NCI-H2081 (cell line): Measurements from ENCODE around the gene CPNE1.

Experiments used
- DNase-seq, 2 experiments: peaks; one replicate each; lab custom pipeline; 2025; lab: John Stamatoyannopoulos, UW

CPNE1 gene

GRCh38 chr20:35653893-35654292, 10.8 kb downstream of the CPNE1 start:
- DNase-seq = no peak

GRCh38 chr20:35653430-35653734, 11.3 kb downstream of the CPNE1 start:
- no peak for DNase-seq

GRCh38 chr20:35652641-35653429, 11.9 kb downstream of the CPNE1 start:
- DNase-seq = no peak

- no peak for DNase-seq
These were observed 12.7 kb downstream of the CPNE1 start for GRCh38 chr20:35651958-35652357.

GRCh38 chr20:35650632-35651031, 14.1 kb downstream of the CPNE1 start:
- DNase-seq = no peak

- no peak for DNase-seq
These were observed 15.9 kb downstream of the CPNE1 start for GRCh38 chr20:35648836-35649235.

- no peak for DNase-seq
These were observed 19.9 kb downstream of the CPNE1 start for GRCh38 chr20:35644806-35645205.

- DNase-seq = no peak
These were observed 21.7 kb downstream of the CPNE1 start for GRCh38 chr20:35643045-35643444.

- DNase-seq = no peak
These were observed 23.0 kb downstream of the CPNE1 start for GRCh38 chr20:35641743-35642142.

- DNase-seq = no peak
These were observed 24.0 kb downstream of the CPNE1 start for GRCh38 chr20:35640724-35641123.

GRCh38 chr20:35638751-35639150, 25.9 kb downstream of the CPNE1 start:
- DNase-seq = no peak

GRCh38 chr20:35637276-35637675, 27.4 kb downstream of the CPNE1 start:
- DNase-seq = no peak

GRCh38 chr20:35636095-35636494, 28.6 kb downstream of the CPNE1 start:
- no peak for DNase-seq

- DNase-seq = no peak
These were observed 29.0 kb downstream of the CPNE1 start for GRCh38 chr20:35635652-35636051.

- DNase-seq = no peak
These were observed 32.1 kb downstream of the CPNE1 start for GRCh38 chr20:35632539-35633115.

- no peak for DNase-seq
These were observed 34.1 kb downstream of the CPNE1 start for GRCh38 chr20:35630636-35631035.

GRCh38 chr20:35629427-35630145, 35.1 kb downstream of the CPNE1 start:
- DNase-seq = no peak

GRCh38 chr20:35627121-35627520, 37.6 kb downstream of the CPNE1 start:
- DNase-seq = no peak

GRCh38 chr20:35626386-35627001, 38.2 kb downstream of the CPNE1 start:
- no peak for DNase-seq

- DNase-seq = no peak
These were observed 38.9 kb downstream of the CPNE1 start for GRCh38 chr20:35625584-35626385.

- no peak for DNase-seq
These were observed 43.1 kb downstream of the CPNE1 start for GRCh38 chr20:35621560-35621946.
